Fibroblast of skin of right quadriceps (primary cell): ENCODE data around the gene AVP.
A peak's percentile ranks its signal among the peaks of the same experiment; 100 is the strongest.
"Not testable (repeated sequence)": the region's sequence is repeated elsewhere in the genome, so short reads cannot be mapped to it uniquely, and the experiment has no call there.

Experiments used
- DNase-seq: peaks from one replicate; pipeline ENCODE4 v3.0.0-alpha.2; 2013

The AVP gene

GRCh38 chr20:3084283-3084985 lies at the start of gene AVP:
Gene AVP (minus strand): TSS chr20:3084724. CDS start chr20:3084674, 50 bp downstream.
- no peak for DNase-seq

- no peak for DNase-seq
Measured at GRCh38 chr20:3134151-3134550, 49.6 kb upstream of the AVP start.

- no peak for DNase-seq
Measured at GRCh38 chr20:3133155-3133554, 48.6 kb upstream of the AVP start.

- no peak for DNase-seq
Measured at GRCh38 chr20:3130051-3130600, 45.6 kb upstream of the AVP start.

GRCh38 chr20:3129094-3129493 lies 44.6 kb upstream of the AVP start:
- DNase-seq, result no peak

GRCh38 chr20:3128275-3128984 lies 43.9 kb upstream of the AVP start:
- DNase-seq, result no peak

- no peak for DNase-seq
Measured at GRCh38 chr20:3126527-3126859, 42.0 kb upstream of the AVP start.

GRCh38 chr20:3125776-3126526 lies 41.4 kb upstream of the AVP start:
- not testable (repeated sequence) for DNase-seq

- DNase-seq, result not testable (repeated sequence)
Measured at GRCh38 chr20:3124773-3125560, 40.4 kb upstream of the AVP start.

- DNase-seq, result not testable (repeated sequence)
Measured at GRCh38 chr20:3124163-3124562, 39.6 kb upstream of the AVP start.

- DNase-seq, result no peak
Measured at GRCh38 chr20:3123542-3123941, 39.0 kb upstream of the AVP start.

GRCh38 chr20:3121955-3122610 lies 37.6 kb upstream of the AVP start:
- DNase-seq, result no peak

- DNase-seq, result no peak
Measured at GRCh38 chr20:3121271-3121911, 36.9 kb upstream of the AVP start.

GRCh38 chr20:3119044-3119443 lies 34.5 kb upstream of the AVP start:
- DNase-seq, result no peak

GRCh38 chr20:3117839-3118379 lies 33.4 kb upstream of the AVP start:
- peak; percentile 69 for DNase-seq

GRCh38 chr20:3116341-3116740 lies 31.8 kb upstream of the AVP start:
- DNase-seq, result no peak

- peak; percentile 56 for DNase-seq
Measured at GRCh38 chr20:3115190-3116107, 30.9 kb upstream of the AVP start.

- no peak for DNase-seq
Measured at GRCh38 chr20:3111995-3112394, 27.5 kb upstream of the AVP start.

GRCh38 chr20:3111507-3111906 lies 27.0 kb upstream of the AVP start:
- DNase-seq, result no peak
